Esophagus squamous epithelium (tissue), 4 donors: ENCODE results near the gene LPAR4.

Experiments used
- POLR2A ChIP-seq, 4 donors: fragments of 450-650 bp; IDR thresholded peaks; one replicate each; pipeline ENCODE4 v1.6.1; 2017; ENCODE audit warnings: antibody characterized with exemption in 4 of 4, mild to moderate bottlenecking in 4 of 4, moderate library complexity in 3 of 4
- TF ChIP-seq, protein P1 (sequence below), 6 experiments: fragments of 450-650 bp in 4 of 6; fragments of 200-600 bp in 2 of 6; sonication (generic) in 2 of 6; IDR thresholded peaks; one replicate each; pipeline ENCODE4 v1.5.1; 2016 to 2019; ENCODE audit warnings: antibody characterized with exemption in 6 of 6, mild to moderate bottlenecking in 4 of 6, moderate library complexity in 4 of 6

GRCh38 chrX:78706071-78706470 lies 41.4 kb upstream of the LPAR4 start:
- TF ChIP-seq, protein P1, sequence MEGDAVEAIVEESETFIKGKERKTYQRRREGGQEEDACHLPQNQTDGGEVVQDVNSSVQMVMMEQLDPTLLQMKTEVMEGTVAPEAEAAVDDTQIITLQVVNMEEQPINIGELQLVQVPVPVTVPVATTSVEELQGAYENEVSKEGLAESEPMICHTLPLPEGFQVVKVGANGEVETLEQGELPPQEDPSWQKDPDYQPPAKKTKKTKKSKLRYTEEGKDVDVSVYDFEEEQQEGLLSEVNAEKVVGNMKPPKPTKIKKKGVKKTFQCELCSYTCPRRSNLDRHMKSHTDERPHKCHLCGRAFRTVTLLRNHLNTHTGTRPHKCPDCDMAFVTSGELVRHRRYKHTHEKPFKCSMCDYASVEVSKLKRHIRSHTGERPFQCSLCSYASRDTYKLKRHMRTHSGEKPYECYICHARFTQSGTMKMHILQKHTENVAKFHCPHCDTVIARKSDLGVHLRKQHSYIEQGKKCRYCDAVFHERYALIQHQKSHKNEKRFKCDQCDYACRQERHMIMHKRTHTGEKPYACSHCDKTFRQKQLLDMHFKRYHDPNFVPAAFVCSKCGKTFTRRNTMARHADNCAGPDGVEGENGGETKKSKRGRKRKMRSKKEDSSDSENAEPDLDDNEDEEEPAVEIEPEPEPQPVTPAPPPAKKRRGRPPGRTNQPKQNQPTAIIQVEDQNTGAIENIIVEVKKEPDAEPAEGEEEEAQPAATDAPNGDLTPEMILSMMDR (IDR thresholded peaks at IDR 0.05) = no peak
- TF ChIP-seq POLR2A (IDR thresholded peaks at IDR 0.05) = no peak
